Ammon's horn (tissue), 1 donor: Measurements from ENCODE around the gene ZNRF4.
"Not testable (repeated sequence)": the region's sequence is repeated elsewhere in the genome, so short reads cannot be mapped to it uniquely, and the experiment has no call there.

Source experiments
- DNase-seq: peaks from one replicate; pipeline ENCODE4 v3.0.0-alpha.2; 2016; ENCODE audit warnings: low spot score

Gene ZNRF4

GRCh38 chr19:5477451-5478215 is 22.4 kb downstream of the ZNRF4 start:
- DNase-seq = no peak

- DNase-seq = no peak
Measured at GRCh38 chr19:5478241-5478924, 23.2 kb downstream of the ZNRF4 start.

DNA sequence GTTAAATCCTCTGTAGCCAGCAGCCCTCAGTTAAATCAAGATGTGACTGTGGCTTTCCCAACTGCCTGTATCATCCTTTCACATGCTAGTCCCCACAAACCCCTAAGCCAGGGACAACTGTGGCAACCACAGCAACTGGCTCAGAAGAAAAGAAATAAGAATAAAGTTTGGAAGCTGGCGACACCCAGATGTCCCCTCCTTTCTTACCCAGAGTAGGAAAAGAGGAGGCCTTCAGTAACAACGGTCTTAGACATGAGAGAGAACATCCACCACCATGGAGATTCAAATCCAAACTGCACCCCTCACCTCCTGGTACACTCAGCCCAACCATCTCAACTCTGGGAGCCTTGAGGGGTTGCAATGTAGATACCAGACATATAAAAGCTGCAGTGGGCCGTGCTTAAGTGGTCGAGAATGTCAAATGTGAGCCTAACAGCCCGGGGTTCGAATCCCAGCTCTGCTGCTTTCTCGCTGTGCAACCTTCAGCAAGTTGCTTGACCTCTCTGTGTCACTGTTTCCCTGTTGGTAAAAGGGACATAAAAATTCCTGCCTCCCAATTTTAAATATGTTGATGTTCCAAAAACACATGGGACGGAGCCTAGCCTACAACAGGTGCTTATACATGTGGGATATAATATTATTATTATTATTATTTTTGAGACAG is 23.8 kb downstream of the ZNRF4 start:
- DNase-seq = no peak

- DNase-seq = no peak
Measured at GRCh38 chr19:5479958-5480357, 24.7 kb downstream of the ZNRF4 start.

DNA sequence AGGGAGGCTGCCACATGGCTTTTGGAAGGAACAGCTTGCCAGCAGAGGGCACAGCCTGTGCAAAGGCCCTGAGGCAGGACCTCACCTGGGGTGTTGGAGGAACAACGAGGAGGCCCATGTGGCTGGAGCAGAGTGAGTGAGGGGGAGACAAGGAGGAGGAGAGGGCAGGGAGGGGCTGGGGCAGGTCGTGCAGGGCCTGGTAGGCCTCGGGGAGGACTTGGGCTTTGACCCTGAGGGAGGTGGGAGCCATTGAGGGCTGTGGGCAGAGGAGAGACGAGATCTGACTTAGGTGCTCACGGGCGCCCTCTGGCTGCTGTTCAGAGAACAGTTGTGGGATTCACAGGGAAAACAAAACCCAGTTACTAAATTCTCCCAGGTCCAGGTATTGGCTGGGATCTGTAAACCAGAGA is 25.2 kb downstream of the ZNRF4 start:
- no peak for DNase-seq

GRCh38 chr19:5481957-5482356 is 26.7 kb downstream of the ZNRF4 start:
- DNase-seq = no peak

DNA sequence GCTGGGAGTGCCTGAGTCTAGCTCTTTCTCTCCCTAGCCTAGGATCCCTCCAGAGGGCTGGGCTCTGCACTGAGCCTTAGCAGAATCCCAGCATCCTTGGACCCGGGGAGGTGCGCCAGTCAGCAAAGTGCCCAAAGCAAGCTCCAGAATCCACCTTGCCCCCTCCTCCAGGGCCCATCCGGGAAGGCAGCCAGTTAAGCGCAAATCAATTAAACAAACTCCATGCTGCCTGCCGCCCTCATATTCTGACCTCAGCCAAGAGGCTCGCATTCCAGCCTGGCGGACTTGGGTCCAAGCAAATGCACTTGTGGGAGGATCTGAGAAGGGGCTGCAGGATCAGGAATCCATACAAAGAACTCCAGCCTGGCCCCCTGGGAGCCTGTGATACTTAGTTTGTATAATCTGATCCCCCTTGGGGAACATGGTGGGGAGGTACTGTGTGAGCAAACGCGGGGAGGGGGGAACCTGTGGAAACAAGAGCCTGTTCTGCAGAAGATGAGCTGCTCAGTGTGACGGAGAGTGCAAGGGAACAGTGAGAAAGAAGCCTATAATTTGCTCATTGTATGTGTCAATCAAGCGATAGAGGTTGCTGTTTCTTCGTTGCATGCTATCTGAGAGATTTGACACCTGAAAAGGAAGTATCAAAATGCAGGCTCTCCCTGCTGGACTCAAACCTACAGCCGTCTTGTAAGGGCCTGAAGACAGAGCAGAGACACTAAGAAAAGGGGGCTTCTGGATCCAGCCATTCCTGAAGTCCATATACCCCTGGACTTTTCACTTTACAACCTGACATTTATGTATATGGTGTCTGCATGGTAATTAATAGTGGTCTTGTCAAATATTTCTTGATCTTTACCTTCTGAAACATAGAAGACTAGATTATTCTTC is 29.4 kb downstream of the ZNRF4 start:
- DNase-seq = no peak

DNA sequence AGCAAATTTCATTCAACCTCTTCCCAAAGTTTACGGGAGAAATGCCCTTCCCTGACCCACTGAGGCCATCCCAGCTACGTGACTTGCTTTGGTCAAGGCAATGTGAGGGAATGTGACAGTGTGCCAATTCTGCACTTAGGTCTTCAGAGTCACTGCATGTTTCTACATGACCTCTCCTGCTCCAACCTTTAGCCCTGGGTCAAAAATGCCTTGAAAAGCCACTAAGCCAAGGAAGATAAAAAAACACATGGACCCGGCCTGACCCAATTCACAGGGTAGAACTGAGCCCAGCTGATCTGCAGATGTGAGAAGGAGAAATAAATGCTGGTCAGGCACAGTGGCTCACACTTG is 30.0 kb downstream of the ZNRF4 start:
- no peak for DNase-seq

DNA sequence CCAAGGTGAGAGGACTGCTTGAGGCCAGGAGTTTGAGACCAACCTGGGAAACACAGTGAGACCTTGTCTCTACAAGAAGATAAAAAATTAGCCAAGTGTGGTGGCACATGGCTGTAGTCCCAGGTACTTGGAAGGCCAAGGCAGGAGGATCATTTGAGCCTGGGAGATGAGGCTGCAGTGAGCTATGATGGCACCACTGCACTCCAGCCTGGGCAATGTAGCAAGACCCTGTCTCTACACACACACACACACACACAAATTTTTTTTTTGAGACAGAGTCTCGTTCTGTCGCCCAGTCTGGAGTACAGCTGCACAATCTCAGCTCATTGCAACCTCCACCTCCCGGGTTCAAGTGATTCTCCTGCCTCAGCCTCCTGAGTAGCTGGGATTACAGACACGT is 30.4 kb downstream of the ZNRF4 start:
- DNase-seq = not testable (repeated sequence)

DNA sequence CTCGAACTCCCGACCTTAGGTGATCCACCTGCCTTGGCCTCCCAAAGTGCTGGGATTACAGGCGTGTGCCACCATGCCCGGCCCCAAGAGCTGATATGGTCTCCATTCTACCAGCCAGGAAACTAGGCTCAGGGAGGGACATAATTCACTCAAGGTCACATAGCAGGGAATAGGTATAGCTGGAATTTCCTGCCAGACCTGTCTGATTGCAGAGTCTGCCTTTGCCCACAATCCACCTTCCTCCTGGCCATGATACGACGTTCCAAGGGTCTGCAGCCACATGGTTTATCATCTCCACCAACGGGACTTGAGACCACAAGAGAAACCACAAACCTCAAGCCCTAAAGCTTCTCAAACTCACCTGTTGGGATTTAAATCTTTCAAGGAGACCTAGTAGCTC is 32.0 kb downstream of the ZNRF4 start:
- no peak for DNase-seq

DNA sequence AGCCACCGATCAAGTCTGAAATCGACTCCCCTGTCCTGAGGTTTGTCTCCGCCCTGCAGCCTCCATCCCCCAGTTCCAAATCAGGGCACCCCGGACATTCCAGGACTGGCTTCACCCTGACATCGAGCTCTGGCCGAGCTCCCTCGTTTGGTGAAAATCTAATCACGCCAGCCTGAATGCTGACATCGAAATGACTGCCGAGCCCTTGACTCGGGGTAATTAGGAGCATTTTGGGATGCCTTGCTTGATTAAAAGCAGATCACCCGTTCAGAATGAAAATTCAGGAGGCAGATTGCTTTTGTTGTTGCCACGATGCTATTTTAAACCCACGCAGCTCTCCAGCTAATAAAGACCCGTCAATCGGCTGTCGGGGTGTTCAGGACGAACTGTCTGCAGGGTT is 34.3 kb downstream of the ZNRF4 start:
- no peak for DNase-seq

- DNase-seq = no peak
Measured at GRCh38 chr19:5491565-5491964, 36.3 kb downstream of the ZNRF4 start.

GRCh38 chr19:5492281-5492634 is 37.0 kb downstream of the ZNRF4 start:
- no peak for DNase-seq

GRCh38 chr19:5492635-5493409 is 37.6 kb downstream of the ZNRF4 start:
- no peak for DNase-seq

DNA sequence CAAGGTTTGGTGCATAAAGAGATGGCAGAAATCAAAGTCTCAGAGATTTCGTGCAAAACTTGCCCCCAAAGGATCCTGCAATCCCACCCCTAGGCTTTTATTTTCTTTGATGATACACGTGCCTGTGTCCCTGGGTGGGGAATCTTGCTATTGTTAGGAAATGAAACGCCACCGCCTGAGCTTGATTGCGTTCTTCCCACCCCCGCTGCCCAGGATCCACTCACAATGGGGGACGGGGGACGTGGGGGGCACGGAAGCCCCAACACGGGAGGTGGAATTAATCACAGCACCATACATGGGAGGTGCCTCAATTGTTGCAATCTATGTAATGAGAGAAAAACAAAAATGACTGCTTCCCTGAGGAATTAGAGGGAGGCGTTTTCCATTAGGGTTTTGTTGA is 39.6 kb downstream of the ZNRF4 start:
- peak; percentile 8 for DNase-seq

GRCh38 chr19:5495792-5496191 is 40.6 kb downstream of the ZNRF4 start:
- DNase-seq = no peak

DNA sequence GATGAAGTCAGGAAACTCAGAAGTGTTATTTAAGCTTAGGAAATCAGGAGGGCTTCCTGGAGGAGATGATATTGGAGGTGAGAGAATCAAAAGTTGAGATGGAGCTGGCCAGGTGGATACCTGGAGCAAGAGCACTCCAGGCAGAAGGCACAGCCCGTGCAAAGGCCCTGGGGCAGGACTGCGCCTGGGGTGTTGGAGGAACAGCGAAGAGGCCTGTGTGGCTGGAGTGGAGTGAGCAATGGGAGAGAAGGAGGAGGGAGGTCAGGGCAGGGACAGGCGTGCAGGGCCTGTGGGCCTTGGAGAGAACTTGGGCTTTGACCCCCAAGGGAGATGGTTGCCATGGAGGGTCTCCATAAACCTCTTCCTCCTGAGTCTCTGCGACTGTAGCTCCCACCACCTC is 42.1 kb downstream of the ZNRF4 start:
- no peak for DNase-seq

DNA sequence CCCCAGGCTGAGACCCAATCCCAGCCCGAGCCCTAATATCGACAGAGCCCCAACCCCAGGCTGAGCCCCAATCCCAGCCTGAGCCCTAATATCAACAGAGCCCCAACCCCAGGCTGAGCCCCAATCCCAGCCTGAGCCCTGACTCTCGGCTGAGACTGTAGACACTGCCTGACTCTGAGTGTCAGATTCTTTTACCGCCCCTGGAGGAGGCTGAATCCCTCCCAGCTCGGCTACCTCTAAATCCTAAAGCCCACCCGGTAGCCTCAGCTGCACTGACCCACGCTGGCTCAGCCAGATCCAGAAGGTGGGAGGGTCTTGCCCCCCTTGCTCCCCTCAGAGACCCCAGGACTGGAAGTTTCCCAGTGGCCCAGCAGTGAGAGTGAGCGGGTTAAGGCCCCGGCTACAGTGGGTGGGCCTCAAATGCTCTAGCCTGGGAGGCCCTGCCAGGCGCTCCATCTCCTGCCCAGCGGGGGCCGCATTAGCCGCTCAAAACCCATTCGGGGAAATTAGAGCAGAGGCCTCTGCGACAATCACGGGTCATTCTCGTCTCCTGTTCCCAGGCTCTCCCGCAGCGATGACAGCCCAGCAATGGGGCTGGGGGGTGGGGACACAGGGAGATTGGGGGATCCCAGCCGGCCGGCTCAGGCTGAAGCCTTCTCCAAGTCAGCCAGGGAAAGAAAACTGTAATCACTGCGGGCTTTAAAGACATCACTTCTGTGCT is 43.8 kb downstream of the ZNRF4 start:
- DNase-seq = peak; percentile 49

GRCh38 chr19:5501907-5502306 is 46.7 kb downstream of the ZNRF4 start:
- no peak for DNase-seq

- DNase-seq = no peak
Measured at GRCh38 chr19:5503598-5503997, 48.4 kb downstream of the ZNRF4 start.

DNA sequence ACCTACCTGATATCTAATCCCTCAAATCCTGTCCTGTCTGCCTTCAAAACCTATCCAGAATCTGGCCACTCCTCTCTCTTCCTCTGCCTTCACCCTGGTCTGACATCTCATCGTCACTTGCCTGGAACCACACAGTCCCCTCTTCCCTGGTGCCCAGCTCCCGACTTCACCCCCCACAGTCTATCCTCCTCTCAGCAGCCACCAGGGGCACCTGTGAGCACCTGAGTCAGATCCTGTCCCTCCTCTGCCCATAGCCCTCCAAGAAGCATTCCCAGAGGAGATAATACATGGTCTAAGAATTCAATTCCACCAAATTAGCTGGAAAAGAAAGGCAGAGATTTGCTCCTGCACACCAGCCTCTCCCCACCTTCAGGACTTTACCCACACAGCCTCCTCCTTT is 48.9 kb downstream of the ZNRF4 start:
- no peak for DNase-seq
